Stimulated activated CD4-positive, alpha-beta T cell treated with anti-CD3 and anti-CD28 coated beads, TNF-alpha, amount 100 ng/mL, for 1 hour (primary cell): ENCODE measurements around the gene STMND1.

Experiments
- DNase-seq, 3 donors: peaks; one replicate each; pipeline ENCODE4 v3.0.0-alpha.2; 2020; ENCODE audit warnings: low read depth in 3 of 3, low spot score in 1 of 3

The STMND1 gene

DNA sequence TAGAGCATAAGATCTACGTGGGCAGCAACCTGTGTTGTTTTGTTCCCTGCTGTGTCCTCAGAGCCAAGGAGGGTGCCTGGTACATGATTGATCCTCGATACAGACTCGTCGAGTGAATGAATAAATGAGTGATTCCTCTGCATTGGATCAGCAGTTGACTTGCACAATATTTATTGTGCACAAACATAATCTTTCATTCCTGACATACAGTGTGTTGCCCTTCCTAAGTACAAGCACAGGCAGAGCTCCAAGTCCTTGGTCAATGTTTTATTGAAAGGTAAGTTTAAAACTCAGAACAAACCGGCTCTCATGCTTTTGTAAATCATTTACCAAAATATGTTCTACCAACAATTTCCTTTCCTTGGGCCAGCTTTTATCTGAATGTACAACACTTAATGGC lies 57.4 kb downstream of the STMND1 start:
- no peak for DNase-seq

DNA sequence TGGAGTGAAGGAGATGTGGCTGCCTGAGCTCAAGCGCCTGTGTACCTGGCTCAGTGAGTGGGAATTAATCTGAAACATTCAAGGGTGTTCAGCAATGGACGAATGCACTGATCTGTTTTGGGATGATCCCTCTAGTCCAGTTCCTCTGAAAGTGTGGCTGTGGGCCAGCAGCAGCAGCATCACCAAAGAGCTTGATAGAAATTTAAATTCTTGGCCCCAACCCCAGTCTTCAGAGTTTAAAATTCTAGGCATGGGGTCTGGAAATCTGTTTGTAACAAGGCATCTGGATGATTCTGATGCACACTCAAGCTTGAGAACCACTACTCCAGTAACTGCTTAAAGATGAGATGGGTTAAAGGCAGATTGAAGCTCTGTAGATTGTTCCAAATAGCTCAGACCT lies 59.2 kb downstream of the STMND1 start:
- DNase-seq, result no peak

DNA sequence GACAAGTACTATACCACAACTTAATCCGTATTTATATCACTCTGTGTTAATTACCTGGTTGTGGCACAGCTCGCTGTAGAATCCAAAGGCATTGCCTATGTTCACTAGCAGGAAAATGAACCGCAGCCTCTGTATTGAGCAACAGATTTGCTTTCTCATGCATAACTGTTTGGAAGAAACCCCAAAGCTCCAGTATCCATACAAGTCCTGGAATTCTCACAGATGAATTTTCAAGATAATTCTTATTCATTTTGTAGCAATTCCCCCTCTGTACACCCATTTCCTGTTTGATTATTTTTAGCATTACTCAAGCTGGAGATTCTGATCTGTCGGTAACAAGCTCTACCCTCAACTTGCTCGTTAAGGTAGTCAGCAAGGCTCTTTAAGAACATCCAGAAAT lies 63.5 kb downstream of the STMND1 start:
- no peak for DNase-seq

DNA sequence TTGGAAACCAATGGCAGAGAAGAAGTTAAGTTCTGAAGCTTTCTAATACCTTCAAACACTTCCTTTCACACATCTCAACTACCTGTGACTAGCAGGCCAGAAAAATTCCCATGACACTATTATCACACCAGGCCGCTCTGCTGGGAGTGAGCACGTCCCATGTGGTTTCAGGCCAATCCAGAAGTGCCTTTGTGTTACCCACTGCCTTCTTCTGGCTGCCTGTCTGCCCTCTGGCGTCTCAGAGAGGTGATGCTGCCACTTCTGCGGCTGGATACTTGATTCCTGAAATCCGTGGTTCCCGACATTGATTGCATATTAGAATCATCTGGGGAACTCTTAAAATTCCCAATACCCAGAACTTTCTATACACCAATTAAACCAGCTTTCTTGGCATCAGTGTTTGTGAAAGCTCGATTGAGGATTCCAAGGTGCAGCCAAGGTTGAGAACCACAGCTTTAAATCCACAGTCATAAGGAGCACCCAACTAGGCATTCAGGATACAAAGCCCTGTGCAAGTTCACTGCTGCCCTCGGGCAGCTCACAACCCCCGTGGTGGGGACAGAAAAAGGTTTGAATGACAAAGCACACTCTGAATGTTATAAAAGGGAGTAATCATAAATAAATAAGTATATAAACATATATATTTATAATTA lies 65.6 kb downstream of the STMND1 start:
- DNase-seq, result no peak

DNA sequence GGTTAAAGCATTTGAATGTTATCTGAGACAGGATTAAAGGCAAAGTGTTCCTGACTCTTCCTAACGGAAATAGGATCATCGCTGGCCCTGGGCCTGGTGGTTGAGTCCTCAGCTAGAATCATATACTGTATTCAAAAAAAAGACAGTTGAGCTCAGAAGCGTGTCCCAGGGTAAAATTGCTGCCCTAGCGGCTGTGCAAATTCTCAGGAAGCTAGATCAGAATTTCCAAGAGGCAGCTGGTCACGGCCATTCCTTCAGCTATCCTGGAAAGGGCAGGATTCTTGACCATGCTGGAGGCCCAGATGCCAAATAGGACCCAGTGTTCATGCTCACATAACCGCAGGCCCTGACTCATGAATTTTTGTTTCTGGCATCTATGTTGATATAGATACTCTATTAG lies 67.4 kb downstream of the STMND1 start:
- no peak for DNase-seq

DNA sequence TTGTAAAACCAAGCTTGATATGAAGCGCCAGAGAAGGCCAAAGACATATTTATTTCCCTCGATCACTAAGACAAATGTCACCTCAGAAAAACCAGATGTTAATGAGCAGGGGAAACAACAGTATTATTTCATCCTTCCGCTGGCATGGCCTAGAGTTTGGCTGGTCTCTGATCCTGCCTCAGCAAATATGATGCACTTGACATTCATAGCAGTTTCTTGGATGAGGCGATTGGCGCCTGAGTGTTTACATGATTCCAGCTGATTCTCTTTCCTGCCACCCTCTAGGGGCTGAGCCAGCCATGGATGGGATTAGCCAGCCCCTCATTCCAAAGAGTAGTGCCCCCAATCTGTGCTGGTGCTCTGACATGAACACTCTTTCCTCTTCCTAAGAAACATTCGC lies 67.9 kb downstream of the STMND1 start:
- no peak for DNase-seq

DNA sequence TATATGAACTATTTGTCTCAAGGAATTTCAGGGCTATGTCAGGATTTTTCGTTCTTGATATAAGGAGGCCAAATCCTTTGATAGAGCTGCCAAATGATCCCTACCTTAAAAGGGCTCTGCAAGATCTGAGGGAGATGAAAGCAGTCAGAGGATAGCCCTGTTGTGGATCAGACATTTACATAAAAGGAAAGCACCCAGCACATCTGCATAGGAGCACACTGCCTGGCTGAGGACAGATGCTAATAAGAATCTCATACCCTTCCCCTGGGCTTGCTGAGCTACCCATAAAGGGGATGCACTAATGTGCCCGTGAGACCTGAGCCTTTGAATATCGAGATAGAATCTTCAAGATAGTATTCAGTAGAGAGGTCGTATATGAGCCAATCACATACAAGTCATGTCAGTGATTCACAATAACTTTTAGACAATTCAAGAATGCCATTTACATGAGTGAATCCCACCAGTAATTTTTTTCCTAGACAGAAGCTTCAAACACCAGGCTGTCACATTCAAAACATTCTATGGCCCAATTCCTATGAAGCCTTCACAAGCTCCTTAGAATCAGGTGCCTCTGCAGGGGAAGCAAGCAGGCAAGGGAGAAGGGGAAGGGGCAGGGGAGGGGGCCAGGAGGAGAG lies 71.1 kb downstream of the STMND1 start:
- no peak for DNase-seq

DNA sequence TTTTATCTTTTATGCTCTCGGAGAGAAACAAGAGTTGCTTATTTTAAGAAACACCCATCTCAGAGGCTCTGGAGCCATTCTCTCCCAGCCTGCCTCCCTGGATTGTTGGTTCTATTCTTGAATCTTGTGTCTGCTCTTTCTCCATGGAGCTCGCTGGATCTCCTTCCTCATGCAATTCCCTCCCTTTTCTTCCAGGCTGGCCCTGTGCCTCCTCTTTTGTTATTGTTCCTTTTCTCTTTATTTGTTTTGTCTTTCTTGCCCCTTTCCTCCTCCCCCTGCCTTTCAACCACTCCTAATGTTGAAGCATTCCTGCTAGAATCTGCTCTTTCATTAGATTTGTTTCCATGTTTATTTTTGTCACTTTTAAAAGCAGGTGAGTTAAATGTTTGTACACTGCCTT lies 76.5 kb downstream of the STMND1 start:
- DNase-seq, result no peak

DNA sequence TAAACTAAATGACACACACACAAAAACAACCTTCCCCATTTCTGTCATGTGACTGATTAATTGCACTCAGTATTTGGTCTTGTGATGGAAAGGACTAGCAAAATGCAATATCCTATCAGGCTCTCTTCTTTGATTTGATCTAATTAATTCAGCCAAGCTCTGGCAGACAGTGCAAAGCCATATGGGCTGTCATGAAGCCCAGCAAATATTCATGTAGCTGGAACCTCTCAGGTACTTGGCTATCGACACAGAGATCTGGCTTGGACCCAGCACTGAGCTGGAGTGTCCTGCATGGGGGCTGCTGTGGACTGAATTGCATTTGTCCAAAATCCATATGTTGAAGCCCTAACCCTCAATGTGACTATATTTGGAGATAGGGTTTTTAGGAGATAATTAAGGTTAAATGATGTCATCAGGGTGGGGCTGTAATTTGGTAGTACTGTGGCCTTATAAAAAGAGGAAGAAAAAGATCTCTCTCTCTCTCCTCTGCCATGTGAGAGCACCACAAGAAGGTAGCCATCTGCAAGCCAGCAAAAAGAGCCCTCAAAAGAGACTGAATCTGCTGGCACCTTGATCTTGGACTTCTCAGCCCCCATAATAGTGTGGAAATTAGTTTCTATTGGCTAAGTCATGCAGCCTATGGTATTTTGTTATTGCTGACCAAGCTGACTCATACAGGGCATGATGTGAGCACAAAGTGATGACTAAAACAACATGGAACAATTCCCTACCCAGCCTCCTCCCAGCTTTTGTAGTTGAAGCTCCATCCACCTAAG lies 77.1 kb downstream of the STMND1 start:
- DNase-seq, result no peak

DNA sequence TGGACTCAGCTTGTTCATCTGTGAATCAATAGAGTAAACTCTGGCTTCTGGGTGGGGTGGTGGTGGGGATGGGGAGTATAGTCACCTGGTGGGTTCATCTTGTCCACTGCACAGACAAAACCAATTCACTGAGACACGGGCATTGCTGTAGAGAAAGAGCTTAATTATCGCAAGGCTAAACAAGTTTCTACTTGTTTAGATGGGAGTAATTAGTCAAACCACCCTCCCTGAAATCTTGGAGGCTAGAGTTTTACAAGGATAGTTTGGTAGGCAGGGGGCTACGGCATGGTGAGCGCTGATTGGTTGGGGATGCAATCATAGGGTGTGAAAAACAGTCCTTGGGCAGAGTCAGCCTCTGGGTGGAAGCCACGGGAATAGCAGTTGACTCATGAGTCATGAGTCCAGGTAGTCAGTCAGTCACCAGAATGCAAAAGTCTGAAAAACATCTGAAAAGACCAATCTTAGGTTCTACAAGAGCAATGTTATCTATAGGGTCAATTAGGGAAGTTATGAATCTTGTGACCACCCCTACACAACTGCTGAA lies 77.8 kb downstream of the STMND1 start:
- DNase-seq, result no peak
